A673 (cell line): ENCODE data around the gene METTL4. TPM values are rescaled to one million over a fixed set of nuclear protein-coding genes. Genes with fewer than 3 reads are reported as not detected.

Experiments used
- BruUV-seq: library from RNA; stranded (reverse); fragments of 400-500 nt; replicated peaks from 2 replicates; lab custom pipeline; 2021; lab: Mats Ljungman, UMichigan
- CTCF ChIA-PET: fragments of 300-600 bp; sonication (Branson Sonifier 250); formaldehyde crosslinking; loops from one replicate; lab custom pipeline; 2022; ENCODE audit warnings: antibody characterized with exemption; lab: Charles Lee
- POLR2A ChIA-PET: fragments of 300-600 bp; sonication (Branson Sonifier 250); formaldehyde crosslinking; loops from one replicate; lab custom pipeline; 2022; ENCODE audit warnings: antibody characterized with exemption; ENCODE audit not compliant: low non-redundant PET; lab: Charles Lee
- DNase-seq: peaks from one replicate; pipeline ENCODE4 v3.0.0-alpha.2; 2015; ENCODE audit warnings: low spot score
- H3K27ac ChIP-seq: fragments of 200-600 bp; sonication (generic); 2 replicates; pipeline ENCODE4 v1.5.1; 2016; ENCODE audit warnings: mixed run types, low read depth, mild to moderate bottlenecking, mixed read lengths, antibody characterized with exemption, low read length; ENCODE audit not compliant: poor library complexity, severe bottlenecking
- H3K27me3 ChIP-seq: fragments of 200-600 bp; sonication (generic); replicated peaks from 2 replicates; pipeline ENCODE4 v1.6.1; 2017; ENCODE audit warnings: mixed run types, low read depth, mild to moderate bottlenecking, mixed read lengths, antibody characterized with exemption, low read length; ENCODE audit not compliant: insufficient read depth, poor library complexity
- H3K36me3 ChIP-seq: fragments of 200-600 bp; sonication (generic); 2 replicates; pipeline ENCODE4 v1.6.1; 2016; ENCODE audit warnings: mixed run types, mild to moderate bottlenecking, mixed read lengths, antibody characterized with exemption, low read length; ENCODE audit not compliant: insufficient read depth, poor library complexity, severe bottlenecking
- H3K4me1 ChIP-seq: fragments of 200-600 bp; sonication (generic); 2 replicates; pipeline ENCODE4 v1.6.1; 2017; ENCODE audit warnings: mixed run types, mild to moderate bottlenecking, mixed read lengths, antibody characterized with exemption, low read length; ENCODE audit not compliant: insufficient read depth, poor library complexity, severe bottlenecking
- H3K4me3 ChIP-seq: fragments of 200-600 bp; sonication (generic); 2 replicates; pipeline ENCODE4 v1.5.1; 2016; ENCODE audit warnings: low read depth, mixed run types, mild to moderate bottlenecking, mixed read lengths, low read length; ENCODE audit not compliant: poor library complexity, severe bottlenecking
- H3K9me3 ChIP-seq: fragments of 200-600 bp; sonication (generic); 2 replicates; pipeline ENCODE4 v1.6.1; 2016; ENCODE audit warnings: mixed run types, low read depth, mild to moderate bottlenecking, mixed read lengths, antibody characterized with exemption, low read length; ENCODE audit not compliant: poor library complexity, severe bottlenecking
- EZH2 ChIP-seq: fragments of 200-600 bp; sonication (generic); IDR thresholded peaks from 2 replicates; pipeline ENCODE4 v1.6.1; 2017; ENCODE audit warnings: borderline replicate concordance, low read depth, mild to moderate bottlenecking, mixed read lengths, antibody characterized with exemption, low read length; ENCODE audit not compliant: poor library complexity, severe bottlenecking
- intact Hi-C: fragments of 100-400 bp; cut with micrococcal nuclease; formaldehyde crosslinking; loops from one replicate; pipeline ENCODE4 v1.10.0; 2022; ENCODE audit not compliant: unreplicated experiment
- total RNA-seq: library from RNA; stranded (reverse); gene quantifications from 2 replicates; pipeline ENCODE4 v1.2.3, GENCODE V29; 2021
- TF ChIP-seq, protein P1 (sequence below): fragments of 300-800, 200-600 bp; sonication (generic); conservative IDR thresholded peaks from 2 replicates; pipeline ENCODE4 v1.5.1; 2017; ENCODE audit warnings: low read depth, mild to moderate bottlenecking, antibody characterized with exemption, low read length, moderate library complexity, mixed read lengths

Gene METTL4
- total RNA-seq, 1 experiment from 2014 or later = 26.4 TPM

DNA sequence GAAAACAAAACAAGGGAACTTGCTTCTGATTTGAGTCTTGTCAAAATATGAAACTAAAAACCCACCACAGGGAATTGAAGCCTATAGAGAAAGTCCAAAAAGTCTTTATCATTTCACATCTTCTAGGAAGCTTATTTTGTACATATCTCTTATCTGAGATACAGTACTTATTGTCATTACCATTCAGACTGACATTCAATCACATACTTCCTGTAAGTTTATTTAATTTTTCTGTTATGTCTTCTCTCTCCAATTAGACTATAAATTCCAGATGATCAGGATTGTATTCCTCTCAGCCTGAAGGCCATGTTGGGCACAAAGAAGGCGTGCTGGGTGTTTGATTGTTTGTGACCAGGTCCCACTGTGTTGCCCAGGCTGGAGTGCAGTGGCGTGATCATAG lies 59.2 kb downstream of the METTL4 start:
- POLR2A ChIA-PET = no interaction called here
- intact Hi-C loops = no loop called here
- CTCF ChIA-PET = no interaction called here
- H3K4me1 ChIP-seq = peaks cover 7% of the 10 kb centered on the region
- no peaks in the 10 kb centered on the region for H3K27me3 ChIP-seq
- DNase-seq = no peak
- H3K4me3 ChIP-seq = no peak overlapping the region
- BruUV-seq = no TSS peak
- H3K9me3 ChIP-seq = no peaks in the 10 kb centered on the region
- no peak overlapping the region for H3K27ac ChIP-seq
- H3K36me3 ChIP-seq = no peaks in the 10 kb centered on the region
- no peak for TF ChIP-seq EZH2
- TF ChIP-seq, protein P1, sequence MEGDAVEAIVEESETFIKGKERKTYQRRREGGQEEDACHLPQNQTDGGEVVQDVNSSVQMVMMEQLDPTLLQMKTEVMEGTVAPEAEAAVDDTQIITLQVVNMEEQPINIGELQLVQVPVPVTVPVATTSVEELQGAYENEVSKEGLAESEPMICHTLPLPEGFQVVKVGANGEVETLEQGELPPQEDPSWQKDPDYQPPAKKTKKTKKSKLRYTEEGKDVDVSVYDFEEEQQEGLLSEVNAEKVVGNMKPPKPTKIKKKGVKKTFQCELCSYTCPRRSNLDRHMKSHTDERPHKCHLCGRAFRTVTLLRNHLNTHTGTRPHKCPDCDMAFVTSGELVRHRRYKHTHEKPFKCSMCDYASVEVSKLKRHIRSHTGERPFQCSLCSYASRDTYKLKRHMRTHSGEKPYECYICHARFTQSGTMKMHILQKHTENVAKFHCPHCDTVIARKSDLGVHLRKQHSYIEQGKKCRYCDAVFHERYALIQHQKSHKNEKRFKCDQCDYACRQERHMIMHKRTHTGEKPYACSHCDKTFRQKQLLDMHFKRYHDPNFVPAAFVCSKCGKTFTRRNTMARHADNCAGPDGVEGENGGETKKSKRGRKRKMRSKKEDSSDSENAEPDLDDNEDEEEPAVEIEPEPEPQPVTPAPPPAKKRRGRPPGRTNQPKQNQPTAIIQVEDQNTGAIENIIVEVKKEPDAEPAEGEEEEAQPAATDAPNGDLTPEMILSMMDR = no peak

DNA sequence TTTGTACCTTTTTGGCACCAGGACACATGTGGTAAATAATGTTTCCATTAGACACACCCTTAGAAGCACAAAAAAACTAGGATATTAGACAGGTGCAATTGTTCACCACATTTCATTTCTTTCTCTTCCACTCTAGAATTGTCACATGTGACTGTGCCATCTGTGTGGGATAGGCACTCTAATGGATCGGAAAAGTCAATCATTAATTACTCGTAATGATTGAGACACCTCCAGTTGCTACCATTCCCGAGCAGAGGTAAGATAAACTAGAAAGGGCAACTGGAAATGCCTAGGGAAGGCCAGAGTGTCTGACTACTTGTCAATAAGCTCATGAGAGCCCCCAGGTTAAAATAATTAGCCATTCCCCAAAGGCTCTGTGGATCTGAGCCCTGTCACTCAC lies 59.9 kb downstream of the METTL4 start:
- no peaks in the 10 kb centered on the region for H3K27me3 ChIP-seq
- CTCF ChIA-PET = no interaction called here
- H3K36me3 ChIP-seq = no peaks in the 10 kb centered on the region
- H3K4me3 ChIP-seq = no peak overlapping the region
- no peak overlapping the region for H3K27ac ChIP-seq
- intact Hi-C loops = no loop called here
- BruUV-seq = no TSS peak
- no peaks in the 10 kb centered on the region for H3K9me3 ChIP-seq
- TF ChIP-seq EZH2 = no peak
- TF ChIP-seq, protein P1 = no peak
- POLR2A ChIA-PET = no interaction called here
- DNase-seq = no peak
- H3K4me1 ChIP-seq = peaks cover 4% of the 10 kb centered on the region

DNA sequence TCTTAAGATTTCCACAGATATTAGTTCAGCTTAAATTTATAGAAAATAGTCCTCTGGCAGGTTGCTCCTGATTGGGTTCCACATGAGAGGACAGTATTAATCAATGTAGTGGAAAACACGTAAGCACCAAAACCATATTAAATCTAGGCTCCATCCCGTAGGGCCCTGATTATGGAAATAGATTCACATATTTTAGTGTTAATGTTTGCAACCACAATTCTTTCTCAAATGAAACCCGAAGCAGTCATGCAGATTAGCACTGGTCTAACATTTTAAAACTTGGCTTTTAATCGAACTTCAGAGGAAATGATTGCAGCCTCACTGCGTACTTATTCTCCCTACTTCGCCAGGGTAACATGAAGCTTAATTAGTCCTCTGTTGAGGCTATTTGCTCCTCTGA lies 60.9 kb downstream of the METTL4 start:
- no peaks in the 10 kb centered on the region for H3K9me3 ChIP-seq
- H3K4me1 ChIP-seq = no peaks in the 10 kb centered on the region
- no peak for DNase-seq
- CTCF ChIA-PET = no interaction called here
- intact Hi-C loops = no loop called here
- POLR2A ChIA-PET = no interaction called here
- H3K27me3 ChIP-seq = no peaks in the 10 kb centered on the region
- no peaks in the 10 kb centered on the region for H3K36me3 ChIP-seq
- TF ChIP-seq EZH2 = no peak
- TF ChIP-seq, protein P1 = no peak
- no peak overlapping the region for H3K27ac ChIP-seq
- no peak overlapping the region for H3K4me3 ChIP-seq
- BruUV-seq = no TSS peak
